ENCODE data around the gene SOS2. TPM values are rescaled to one million over a fixed set of nuclear protein-coding genes. Genes with fewer than 3 reads are reported as not detected.

The SOS2 gene
- total and polyA plus RNA-seq, 2 donors (not counting 1 experiment from before 2014, with no cell fraction given) = 9.6 to 51.0 TPM

DNA sequence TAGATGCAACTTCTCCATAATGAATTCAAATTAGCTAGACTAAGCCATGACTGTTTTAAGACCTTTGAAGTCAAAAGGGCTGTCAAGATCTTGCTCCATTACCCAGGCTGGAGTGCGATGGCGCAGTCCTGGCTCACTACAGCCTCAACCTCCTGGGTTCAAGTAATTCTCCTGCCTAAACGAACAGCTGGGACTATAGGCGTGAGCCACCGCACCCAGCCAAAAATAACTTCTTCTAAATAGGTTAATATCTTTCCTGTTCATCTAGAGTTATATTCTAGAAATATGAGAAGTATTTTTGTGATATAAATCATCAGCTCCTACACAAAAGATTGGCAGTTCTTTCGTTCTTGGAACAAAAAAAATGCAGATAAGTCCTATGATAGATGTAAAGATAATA lies 39.6 kb upstream of the SOS2 start:
- H3K27ac Mint-ChIP-seq = no peak overlapping the region
- H3K9me3 Mint-ChIP-seq (ENCODE audit: insufficient read depth) = no peaks in the 10 kb centered on the region
- Histone ChIP-seq H3K79me2 (ENCODE audit: control insufficient read depth, insufficient read depth, low read length) (no peaks in the 10 kb centered on the region), H3K4me3 (ENCODE audit: control extremely low read depth in 1 of 5, extremely low read depth in 1 of 5, insufficient read depth in 1 of 5, low read depth in 2 of 5, low read length in 4 of 5) (no peak overlapping the region), H3K4me2 (replicated peaks; ENCODE audit: low read depth, low read length, poor library complexity, severe bottlenecking) (no peak overlapping the region), H3K27me3 (replicated peaks in 1 of 4; ENCODE audit: control extremely low read depth in 1 of 4, control insufficient read depth in 3 of 4, insufficient read depth in 4 of 4, low read length in 3 of 4) (no peaks in the 10 kb centered on the region), H3K27ac (ENCODE audit: low read length in 2 of 2) (no peak overlapping the region), H3K4me1 (ENCODE audit: control insufficient read depth in 2 of 2, insufficient read depth in 2 of 2, low read length in 2 of 2) (no peaks in the 10 kb centered on the region), H2AFZ (ENCODE audit: insufficient read depth, low read depth, low read length, poor library complexity, severe bottlenecking) (no peak overlapping the region), H3K9me3 (ENCODE audit: control extremely low read depth in 1 of 3, control insufficient read depth in 2 of 3, insufficient read depth in 1 of 3, low read length in 2 of 3) (no peaks in the 10 kb centered on the region), H3K36me3 (replicated peaks in 1 of 2; ENCODE audit: control extremely low read depth in 1 of 2, control insufficient read depth in 1 of 2, extremely low read depth in 1 of 2, insufficient read depth in 2 of 2, low read length in 1 of 2) (no peaks in the 10 kb centered on the region), H3K9ac (ENCODE audit: low read length) (no peak overlapping the region), H4K20me1 (ENCODE audit: control insufficient read depth, insufficient read depth, low read length, poor library complexity, severe bottlenecking) (no peaks in the 10 kb centered on the region)
- DNase-seq (no peak), ATAC-seq (ENCODE audit: low read depth) (no peak)
- no peaks in the 10 kb centered on the region for H3K4me1 Mint-ChIP-seq
- WGBS (ENCODE audit: insufficient coverage) = 100% methylated on average over 2 of the region's 6 CpGs
- CTCF ChIA-PET = no interaction called here
- POLR2A ChIA-PET = no interaction called here
- intact Hi-C loops (cut with micrococcal nuclease) = no loop called here
- no peak overlapping the region for H3K4me3 Mint-ChIP-seq
- H3K27me3 Mint-ChIP-seq = no peaks in the 10 kb centered on the region
- TF ChIP-seq EZH2 (IDR thresholded peaks at IDR 0.05; ENCODE audit: borderline replicate concordance, insufficient read depth, low read depth, low read length, poor library complexity, severe bottlenecking) (no peak), CTCF (IDR thresholded peaks at IDR 0.05) (no peak)

DNA sequence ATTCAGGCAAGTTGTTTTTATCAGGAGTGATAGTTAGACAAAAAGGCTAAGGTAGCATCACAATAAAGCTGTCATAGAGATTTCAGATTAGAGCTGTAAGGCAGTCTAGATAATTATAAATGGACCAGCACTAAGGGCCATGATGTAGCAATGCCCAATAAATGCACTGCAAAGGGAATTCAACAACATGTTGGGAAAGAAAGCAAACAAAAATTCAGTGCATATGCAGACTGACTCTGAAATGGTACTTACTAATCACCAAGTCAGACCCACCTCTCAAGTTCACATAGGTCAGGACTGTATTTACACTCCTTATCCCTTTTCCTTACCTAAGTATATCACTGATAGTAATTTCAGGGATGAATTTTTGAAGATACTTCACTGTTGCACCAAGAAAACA lies 33.7 kb upstream of the SOS2 start:
- intact Hi-C loops (cut with micrococcal nuclease) = no loop called here
- Histone ChIP-seq H3K9ac (ENCODE audit: low read length) (no peak overlapping the region), H2AFZ (ENCODE audit: insufficient read depth, low read depth, low read length, poor library complexity, severe bottlenecking) (no peak overlapping the region), H3K4me2 (replicated peaks; ENCODE audit: low read depth, low read length, poor library complexity, severe bottlenecking) (no peak overlapping the region), H3K79me2 (ENCODE audit: control insufficient read depth, insufficient read depth, low read length) (no peaks in the 10 kb centered on the region), H3K4me1 (ENCODE audit: control insufficient read depth in 2 of 2, insufficient read depth in 2 of 2, low read length in 2 of 2) (no peaks in the 10 kb centered on the region), H4K20me1 (ENCODE audit: control insufficient read depth, insufficient read depth, low read length, poor library complexity, severe bottlenecking) (no peaks in the 10 kb centered on the region), H3K9me3 (ENCODE audit: control extremely low read depth in 1 of 3, control insufficient read depth in 2 of 3, insufficient read depth in 1 of 3, low read length in 2 of 3) (no peaks in the 10 kb centered on the region), H3K4me3 (ENCODE audit: control extremely low read depth in 1 of 5, extremely low read depth in 1 of 5, insufficient read depth in 1 of 5, low read depth in 2 of 5, low read length in 4 of 5) (no peak overlapping the region), H3K27ac (ENCODE audit: low read length in 2 of 2) (no peak overlapping the region), H3K36me3 (replicated peaks in 1 of 2; ENCODE audit: control extremely low read depth in 1 of 2, control insufficient read depth in 1 of 2, extremely low read depth in 1 of 2, insufficient read depth in 2 of 2, low read length in 1 of 2) (no peaks in the 10 kb centered on the region), H3K27me3 (replicated peaks in 1 of 4; ENCODE audit: control extremely low read depth in 1 of 4, control insufficient read depth in 3 of 4, insufficient read depth in 4 of 4, low read length in 3 of 4) (no peaks in the 10 kb centered on the region)
- POLR2A ChIA-PET = no interaction called here
- TF ChIP-seq EZH2 (IDR thresholded peaks at IDR 0.05; ENCODE audit: borderline replicate concordance, insufficient read depth, low read depth, low read length, poor library complexity, severe bottlenecking) = no peak
- TF ChIP-seq CTCF (IDR thresholded peaks at IDR 0.05) = no peak
- Mint-ChIP-seq H3K27me3 (no peaks in the 10 kb centered on the region), H3K9me3 (ENCODE audit: insufficient read depth) (no peaks in the 10 kb centered on the region), H3K27ac (no peak overlapping the region), H3K4me1 (no peaks in the 10 kb centered on the region), H3K4me3 (no peak overlapping the region)
- DNase-seq (no peak), ATAC-seq (ENCODE audit: low read depth) (no peak)
- CTCF ChIA-PET = no interaction called here
